GM23338 (cell line): ENCODE measurements around the gene PHKG1. TPM values are rescaled to one million over a fixed set of nuclear protein-coding genes. Genes with fewer than 3 reads are reported as not detected.
"Not testable (repeated sequence)": the region's sequence is repeated elsewhere in the genome, so short reads cannot be mapped to it uniquely, and the experiment has no call there.

ENCODE experiments used
- ATAC-seq: fragments of 200-7000 bp; cut with Tn5 transposase; 3 replicates; pipeline ENCODE4 v1.9.1; 2020
- DNase-seq: peaks from one replicate; pipeline ENCODE4 v3.0.0-alpha.2; 2015; ENCODE audit warnings: low spot score
- H2AFZ ChIP-seq: fragments of 200-600 bp; sonication (generic); 2 replicates; pipeline ENCODE4 v1.8.0; 2016; ENCODE audit warnings: antibody characterized with exemption, mild to moderate bottlenecking, moderate library complexity
- H3F3A ChIP-seq: fragments of 200-600 bp; sonication (generic); replicated peaks from 2 replicates; pipeline ENCODE4 v1.8.0; 2017; ENCODE audit warnings: antibody characterized with exemption, mixed run types, low read depth
- H3K27ac ChIP-seq: fragments of 200-600 bp; sonication (generic); 2 replicates; pipeline ENCODE4 v1.6.1; 2016; ENCODE audit warnings: low read depth
- H3K27me3 ChIP-seq: fragments of 200-600 bp; sonication (generic); 2 replicates; pipeline ENCODE4 v1.8.0; 2016; ENCODE audit warnings: mild to moderate bottlenecking, mixed run types, moderate library complexity; ENCODE audit not compliant: insufficient read depth
- H3K36me3 ChIP-seq: fragments of 200-600 bp; sonication (generic); 2 replicates; pipeline ENCODE4 v1.8.0; 2016; ENCODE audit warnings: mild to moderate bottlenecking; ENCODE audit not compliant: insufficient read depth
- H3K4me1 ChIP-seq: fragments of 200-600 bp; sonication (generic); 2 replicates; pipeline ENCODE4 v1.8.0; 2016; ENCODE audit warnings: mild to moderate bottlenecking, moderate library complexity; ENCODE audit not compliant: insufficient read depth
- H3K4me2 ChIP-seq: fragments of 200-600 bp; sonication (generic); 2 replicates; pipeline ENCODE4 v1.7.1; 2017; ENCODE audit warnings: mixed run types
- H3K4me3 ChIP-seq: fragments of 200-600 bp; sonication (generic); 2 replicates; pipeline ENCODE4 v1.6.1; 2016; ENCODE audit warnings: mixed run types
- H3K79me2 ChIP-seq: fragments of 200-600 bp; sonication (generic); replicated peaks from 2 replicates; pipeline ENCODE4 v1.8.0; 2017; ENCODE audit warnings: mild to moderate bottlenecking; ENCODE audit not compliant: insufficient read depth
- H3K9me2 ChIP-seq: fragments of 200-600 bp; sonication (generic); 2 replicates; pipeline ENCODE4 v1.8.0; 2017; ENCODE audit not compliant: insufficient read depth
- H4K20me1 ChIP-seq: fragments of 200-600 bp; sonication (generic); replicated peaks from 2 replicates; pipeline ENCODE4 v1.8.0; 2017; ENCODE audit warnings: mild to moderate bottlenecking; ENCODE audit not compliant: insufficient read depth
- H3K27ac Mint-ChIP-seq: 2 replicates; pipeline ENCODE4 v1.8.0; 2020; ENCODE audit warnings: inconsistent platforms, mild to moderate bottlenecking, moderate library complexity, mixed read lengths
- H3K27me3 Mint-ChIP-seq: 3 replicates; pipeline ENCODE4 v1.8.0; 2022; ENCODE audit warnings: low read depth, mild to moderate bottlenecking, moderate library complexity, mixed read lengths, inconsistent platforms; ENCODE audit not compliant: insufficient read depth, poor library complexity
- H3K36me3 Mint-ChIP-seq: 3 replicates; pipeline ENCODE4 v1.8.0; 2021; ENCODE audit warnings: low read depth, mild to moderate bottlenecking, inconsistent platforms, moderate library complexity, mixed read lengths
- H3K4me1 Mint-ChIP-seq: 3 replicates; pipeline ENCODE4 v1.8.0; 2020; ENCODE audit warnings: mild to moderate bottlenecking, inconsistent platforms, mixed read lengths
- H3K4me3 Mint-ChIP-seq: 3 replicates; pipeline ENCODE4 v1.8.0; 2021; ENCODE audit warnings: moderate library complexity, mild to moderate bottlenecking, inconsistent platforms, mixed read lengths
- H3K9me3 Mint-ChIP-seq: 3 replicates; pipeline ENCODE4 v1.8.0; 2020; ENCODE audit warnings: moderate library complexity, mild to moderate bottlenecking, inconsistent platforms, mixed read lengths
- CREB1 ChIP-seq: fragments of 250-450 bp; sonication (Bioruptor Pico); IDR thresholded peaks from 2 replicates; pipeline ENCODE4 v1.5.0; 2020; ENCODE audit warnings: low read depth, mild to moderate bottlenecking, moderate library complexity
- EZH2phosphoT487 ChIP-seq: fragments of 200-600 bp; sonication (generic); IDR thresholded peaks from one replicate; pipeline ENCODE4 v1.8.1; 2018; ENCODE audit warnings: antibody characterized with exemption; ENCODE audit not compliant: unreplicated experiment
- JUNB ChIP-seq: IDR thresholded peaks from one replicate; pipeline ENCODE4 v1.6.1; 2016; ENCODE audit warnings: antibody characterized with exemption; ENCODE audit not compliant: unreplicated experiment
- NANOG ChIP-seq: IDR thresholded peaks from 2 replicates; pipeline ENCODE4 v1.6.1; 2016; ENCODE audit warnings: antibody characterized with exemption, borderline replicate concordance
- POLR2AphosphoS5 ChIP-seq: IDR thresholded peaks from 2 replicates; pipeline ENCODE4 v1.6.1; 2016; ENCODE audit warnings: antibody characterized with exemption, low read depth
- STAT1 ChIP-seq: IDR thresholded peaks from one replicate; pipeline ENCODE4 v1.6.1; 2016; ENCODE audit warnings: antibody characterized with exemption; ENCODE audit not compliant: unreplicated experiment
- ZNF114 ChIP-seq: fragments of 250-450 bp; sonication (Bioruptor Pico); IDR thresholded peaks from 2 replicates; pipeline ENCODE4 v1.5.0; 2020; ENCODE audit warnings: mild to moderate bottlenecking, moderate library complexity
- ZNF331 ChIP-seq: fragments of 250-450 bp; sonication (Bioruptor Pico); IDR thresholded peaks from 2 replicates; pipeline ENCODE4 v1.5.0; 2020; ENCODE audit warnings: low read depth, mild to moderate bottlenecking, moderate library complexity
- polyA plus RNA-seq: library from polyadenylated mRNA; unstranded; fragments of >200 nt; fragmentation: Nextera tagmentation; extraction: Ambion mirVana; gene quantifications from 2 replicates; pipeline ENCODE4 v1.2.1, GENCODE V29; 2016
- total RNA-seq: library from RNA; depleted of rRNA; stranded (reverse); fragments of >200 nt; shearing (Covaris generic); gene quantifications from 2 replicates; pipeline ENCODE4 v1.2.3, GENCODE V29; 2014
- TF ChIP-seq, protein P1 (sequence below): IDR thresholded peaks from 2 replicates; pipeline ENCODE4 v1.6.1; 2016; ENCODE audit warnings: antibody characterized with exemption
- TF ChIP-seq, protein P2 (sequence below): fragments of 250-450 bp; sonication (Bioruptor Pico); IDR thresholded peaks from 2 replicates; pipeline ENCODE4 v1.5.0; 2020; ENCODE audit warnings: mild to moderate bottlenecking, moderate library complexity

Gene PHKG1
- total and polyA plus RNA-seq, 2 experiments from 2014 or later: not detected

DNA sequence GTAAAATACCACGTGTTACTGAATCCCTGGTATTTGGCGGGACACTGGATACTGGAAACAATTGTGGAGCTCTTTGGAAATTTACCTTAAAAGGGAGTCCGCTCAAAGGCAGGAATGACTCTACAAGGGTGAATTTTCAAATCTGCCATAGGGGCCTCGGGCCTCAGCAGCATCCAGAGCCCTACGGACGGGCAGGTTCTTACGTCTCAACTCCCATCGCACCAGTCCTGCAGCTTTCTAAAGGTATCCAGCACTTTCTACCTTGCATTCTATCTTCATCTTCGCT is 41.8 kb downstream of the PHKG1 start:
- Histone ChIP-seq H3K79me2 (peaks cover 59% of the 10 kb centered on the region), H3K27me3 (no peaks in the 10 kb centered on the region), H3F3A (peaks cover 14% of the 10 kb centered on the region; the same call in 1 of the 2 replicates), H3K4me2 (peak overlapping the region; percentile 90), H3K27ac (peak overlapping the region; percentile 96), H4K20me1 (peaks cover 3% of the 10 kb centered on the region; the same call in 1 of the 2 replicates), H3K9me2 (no peaks in the 10 kb centered on the region), H3K4me1 (peaks cover 17% of the 10 kb centered on the region), H2AFZ (peak overlapping the region; percentile 64; the same call in 1 of the 2 replicates), H3K4me3 (peak overlapping the region; percentile 100), H3K36me3 (peaks cover 32% of the 10 kb centered on the region)
- DNase-seq (no peak), ATAC-seq (peak; percentile 31)
- H3K4me3 Mint-ChIP-seq: peak overlapping the region; percentile 96
- H3K4me1 Mint-ChIP-seq: peaks cover 10% of the 10 kb centered on the region; the same call in 2 of the 3 replicates
- no peaks in the 10 kb centered on the region for H3K27me3 Mint-ChIP-seq
- H3K27ac Mint-ChIP-seq: peak overlapping the region; percentile 99
- peaks cover 42% of the 10 kb centered on the region for H3K36me3 Mint-ChIP-seq
- no peak for TF ChIP-seq ZNF331
- peaks cover 2% of the 10 kb centered on the region; the same call in 1 of the 3 replicates for H3K9me3 Mint-ChIP-seq

DNA sequence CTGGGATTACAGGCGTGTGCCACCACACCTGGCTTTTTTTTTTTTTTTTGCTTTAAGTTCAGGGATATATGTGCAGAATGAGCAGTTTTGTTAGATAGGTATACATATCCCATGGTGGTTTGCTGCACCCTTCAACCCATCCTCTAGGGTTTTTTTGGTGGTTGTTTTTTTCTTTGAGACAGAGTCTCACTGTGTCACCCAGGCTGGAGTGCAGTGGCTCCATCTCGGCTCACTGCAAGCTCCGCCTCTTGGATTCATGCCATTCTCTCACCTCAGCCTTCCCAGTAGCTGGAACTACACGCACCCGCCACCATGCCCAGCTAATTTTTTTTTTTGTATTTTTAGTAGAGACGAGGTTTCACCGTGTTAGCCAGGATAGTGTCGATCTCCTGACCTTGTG is 44.0 kb downstream of the PHKG1 start:
- H3F3A ChIP-seq: 0 out of 2 replicates have a peak, but pooled peaks cover 11% of the 10 kb centered on the region
- H2AFZ ChIP-seq, H3K9me2 ChIP-seq, H3K27ac Mint-ChIP-seq, H3K4me3 ChIP-seq, H3K27me3 Mint-ChIP-seq, H3K4me2 ChIP-seq, H3K4me1 Mint-ChIP-seq, ATAC-seq, H3K27me3 ChIP-seq, H4K20me1 ChIP-seq, H3K36me3 ChIP-seq, H3K9me3 Mint-ChIP-seq: not testable (repeated sequence)
- peaks cover 17% of the 10 kb centered on the region for H3K4me1 ChIP-seq
- H3K4me3 Mint-ChIP-seq: 0 out of 3 replicates have a peak overlapping the region, but pooled peaks have one; percentile 7
- peaks cover 49% of the 10 kb centered on the region for H3K79me2 ChIP-seq
- DNase-seq: peak; percentile 41
- H3K27ac ChIP-seq: 0 out of 2 replicates have a peak overlapping the region, but pooled peaks have one; percentile 45
- peaks cover 23% of the 10 kb centered on the region for H3K36me3 Mint-ChIP-seq

DNA sequence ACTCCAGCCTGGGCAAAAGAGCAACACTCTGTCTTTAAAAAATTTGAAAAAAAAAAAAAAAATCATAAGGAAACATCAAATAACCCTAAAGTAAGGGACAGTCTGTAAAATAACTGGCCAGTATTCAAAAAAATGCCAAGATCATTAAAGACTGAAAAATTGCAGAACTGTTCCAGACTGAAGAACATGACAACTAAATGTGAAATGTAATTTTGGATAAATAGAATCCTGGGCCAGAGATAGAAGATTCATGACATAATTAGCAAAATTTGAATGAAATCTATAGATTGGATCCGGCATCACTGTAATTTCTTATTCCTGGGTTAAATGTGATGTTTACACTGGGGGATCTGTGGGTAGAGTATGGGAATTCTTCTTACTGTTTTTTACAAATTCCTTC is 44.5 kb downstream of the PHKG1 start:
- H3K27me3 ChIP-seq: no peaks in the 10 kb centered on the region
- peaks cover 4% of the 10 kb centered on the region; the same call in 1 of the 3 replicates for H3K4me1 Mint-ChIP-seq
- peaks cover 2% of the 10 kb centered on the region; the same call in 1 of the 3 replicates for H3K9me3 Mint-ChIP-seq
- H3K4me2 ChIP-seq: no peak overlapping the region
- no peak overlapping the region for H2AFZ ChIP-seq
- peaks cover 13% of the 10 kb centered on the region for H3K4me1 ChIP-seq
- no peaks in the 10 kb centered on the region; the same call in 1 of the 2 replicates for H4K20me1 ChIP-seq
- H3K9me2 ChIP-seq: no peaks in the 10 kb centered on the region
- no peak overlapping the region; the same call in 2 of the 3 replicates for H3K4me3 Mint-ChIP-seq
- peaks cover 44% of the 10 kb centered on the region for H3K79me2 ChIP-seq
- 0 out of 2 replicates have a peak, but pooled peaks cover 8% of the 10 kb centered on the region for H3F3A ChIP-seq
- no peak overlapping the region for H3K27ac ChIP-seq
- peaks cover 18% of the 10 kb centered on the region for H3K36me3 Mint-ChIP-seq
- no peaks in the 10 kb centered on the region for H3K27me3 Mint-ChIP-seq
- TF ChIP-seq ZNF331 (no peak), POLR2AphosphoS5 (no peak), ZNF114 (CRISPR knock-in tag) (no peak), EZH2phosphoT487 (no peak), STAT1 (no peak), CREB1 (CRISPR knock-in tag) (no peak), JUNB (no peak), NANOG (no peak)
- TF ChIP-seq, protein P1, sequence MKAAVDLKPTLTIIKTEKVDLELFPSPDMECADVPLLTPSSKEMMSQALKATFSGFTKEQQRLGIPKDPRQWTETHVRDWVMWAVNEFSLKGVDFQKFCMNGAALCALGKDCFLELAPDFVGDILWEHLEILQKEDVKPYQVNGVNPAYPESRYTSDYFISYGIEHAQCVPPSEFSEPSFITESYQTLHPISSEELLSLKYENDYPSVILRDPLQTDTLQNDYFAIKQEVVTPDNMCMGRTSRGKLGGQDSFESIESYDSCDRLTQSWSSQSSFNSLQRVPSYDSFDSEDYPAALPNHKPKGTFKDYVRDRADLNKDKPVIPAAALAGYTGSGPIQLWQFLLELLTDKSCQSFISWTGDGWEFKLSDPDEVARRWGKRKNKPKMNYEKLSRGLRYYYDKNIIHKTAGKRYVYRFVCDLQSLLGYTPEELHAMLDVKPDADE: no peak
- TF ChIP-seq, protein P2, sequence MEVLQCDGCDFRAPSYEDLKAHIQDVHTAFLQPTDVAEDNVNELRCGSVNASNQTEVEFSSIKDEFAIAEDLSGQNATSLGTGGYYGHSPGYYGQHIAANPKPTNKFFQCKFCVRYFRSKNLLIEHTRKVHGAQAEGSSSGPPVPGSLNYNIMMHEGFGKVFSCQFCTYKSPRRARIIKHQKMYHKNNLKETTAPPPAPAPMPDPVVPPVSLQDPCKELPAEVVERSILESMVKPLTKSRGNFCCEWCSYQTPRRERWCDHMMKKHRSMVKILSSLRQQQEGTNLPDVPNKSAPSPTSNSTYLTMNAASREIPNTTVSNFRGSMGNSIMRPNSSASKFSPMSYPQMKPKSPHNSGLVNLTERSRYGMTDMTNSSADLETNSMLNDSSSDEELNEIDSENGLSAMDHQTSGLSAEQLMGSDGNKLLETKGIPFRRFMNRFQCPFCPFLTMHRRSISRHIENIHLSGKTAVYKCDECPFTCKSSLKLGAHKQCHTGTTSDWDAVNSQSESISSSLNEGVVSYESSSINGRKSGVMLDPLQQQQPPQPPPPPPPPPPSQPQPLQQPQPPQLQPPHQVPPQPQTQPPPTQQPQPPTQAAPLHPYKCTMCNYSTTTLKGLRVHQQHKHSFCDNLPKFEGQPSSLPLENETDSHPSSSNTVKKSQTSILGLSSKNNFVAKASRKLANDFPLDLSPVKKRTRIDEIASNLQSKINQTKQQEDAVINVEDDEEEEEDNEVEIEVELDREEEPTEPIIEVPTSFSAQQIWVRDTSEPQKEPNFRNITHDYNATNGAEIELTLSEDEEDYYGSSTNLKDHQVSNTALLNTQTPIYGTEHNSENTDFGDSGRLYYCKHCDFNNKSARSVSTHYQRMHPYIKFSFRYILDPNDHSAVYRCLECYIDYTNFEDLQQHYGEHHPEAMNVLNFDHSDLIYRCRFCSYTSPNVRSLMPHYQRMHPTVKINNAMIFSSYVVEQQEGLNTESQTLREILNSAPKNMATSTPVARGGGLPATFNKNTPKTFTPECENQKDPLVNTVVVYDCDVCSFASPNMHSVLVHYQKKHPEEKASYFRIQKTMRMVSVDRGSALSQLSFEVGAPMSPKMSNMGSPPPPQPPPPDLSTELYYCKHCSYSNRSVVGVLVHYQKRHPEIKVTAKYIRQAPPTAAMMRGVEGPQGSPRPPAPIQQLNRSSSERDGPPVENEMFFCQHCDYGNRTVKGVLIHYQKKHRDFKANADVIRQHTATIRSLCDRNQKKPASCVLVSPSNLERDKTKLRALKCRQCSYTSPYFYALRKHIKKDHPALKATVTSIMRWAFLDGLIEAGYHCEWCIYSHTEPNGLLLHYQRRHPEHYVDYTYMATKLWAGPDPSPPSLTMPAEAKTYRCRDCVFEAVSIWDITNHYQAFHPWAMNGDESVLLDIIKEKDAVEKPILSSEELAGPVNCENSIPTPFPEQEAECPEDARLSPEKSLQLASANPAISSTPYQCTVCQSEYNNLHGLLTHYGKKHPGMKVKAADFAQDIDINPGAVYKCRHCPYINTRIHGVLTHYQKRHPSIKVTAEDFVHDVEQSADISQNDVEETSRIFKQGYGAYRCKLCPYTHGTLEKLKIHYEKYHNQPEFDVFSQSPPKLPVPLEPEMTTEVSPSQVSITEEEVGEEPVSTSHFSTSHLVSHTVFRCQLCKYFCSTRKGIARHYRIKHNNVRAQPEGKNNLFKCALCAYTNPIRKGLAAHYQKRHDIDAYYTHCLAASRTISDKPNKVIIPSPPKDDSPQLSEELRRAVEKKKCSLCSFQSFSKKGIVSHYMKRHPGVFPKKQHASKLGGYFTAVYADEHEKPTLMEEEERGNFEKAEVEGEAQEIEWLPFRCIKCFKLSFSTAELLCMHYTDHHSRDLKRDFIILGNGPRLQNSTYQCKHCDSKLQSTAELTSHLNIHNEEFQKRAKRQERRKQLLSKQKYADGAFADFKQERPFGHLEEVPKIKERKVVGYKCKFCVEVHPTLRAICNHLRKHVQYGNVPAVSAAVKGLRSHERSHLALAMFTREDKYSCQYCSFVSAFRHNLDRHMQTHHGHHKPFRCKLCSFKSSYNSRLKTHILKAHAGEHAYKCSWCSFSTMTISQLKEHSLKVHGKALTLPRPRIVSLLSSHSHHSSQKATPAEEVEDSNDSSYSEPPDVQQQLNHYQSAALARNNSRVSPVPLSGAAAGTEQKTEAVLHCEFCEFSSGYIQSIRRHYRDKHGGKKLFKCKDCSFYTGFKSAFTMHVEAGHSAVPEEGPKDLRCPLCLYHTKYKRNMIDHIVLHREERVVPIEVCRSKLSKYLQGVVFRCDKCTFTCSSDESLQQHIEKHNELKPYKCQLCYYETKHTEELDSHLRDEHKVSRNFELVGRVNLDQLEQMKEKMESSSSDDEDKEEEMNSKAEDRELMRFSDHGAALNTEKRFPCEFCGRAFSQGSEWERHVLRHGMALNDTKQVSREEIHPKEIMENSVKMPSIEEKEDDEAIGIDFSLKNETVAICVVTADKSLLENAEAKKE: no peak
- no peak overlapping the region for H3K4me3 ChIP-seq
- ATAC-seq (no peak), DNase-seq (no peak)
- no peak overlapping the region for H3K27ac Mint-ChIP-seq
- peaks cover 5% of the 10 kb centered on the region for H3K36me3 ChIP-seq
